SU-DHL-6 (cell line): Measurements from ENCODE around the gene RGS7.
"Not testable (repeated sequence)": the region's sequence is repeated elsewhere in the genome, so short reads cannot be mapped to it uniquely, and the experiment has no call there.

Experiments
- H2AFZ ChIP-seq: fragments of 200-600 bp; sonication (generic); 2 replicates; pipeline ENCODE4 v1.6.1; 2014; ENCODE audit warnings: low read depth, mild to moderate bottlenecking, moderate library complexity, mixed read lengths, antibody characterized with exemption, low read length; ENCODE audit not compliant: severe bottlenecking
- H3F3A ChIP-seq: fragments of 200-600 bp; shearing (Covaris generic); 2 replicates; pipeline ENCODE4 v1.6.0; 2016; ENCODE audit warnings: antibody characterized with exemption, mild to moderate bottlenecking; ENCODE audit not compliant: insufficient read depth
- H3K27ac ChIP-seq: fragments of 200-600 bp; sonication (generic); 2 replicates; pipeline ENCODE4 v1.5.1; 2016; ENCODE audit warnings: low read depth, mild to moderate bottlenecking, low read length, moderate library complexity, mixed read lengths
- H3K27me3 ChIP-seq: fragments of 200-600 bp; sonication (generic), shearing (Covaris generic); 2 replicates; pipeline ENCODE4 v1.6.0; 2014; ENCODE audit warnings: mild to moderate bottlenecking, low read length
- H3K36me3 ChIP-seq: fragments of 200-600 bp; sonication (generic); 2 replicates; pipeline ENCODE4 v1.6.1; 2014; ENCODE audit warnings: mild to moderate bottlenecking, low read length, mixed read lengths
- H3K4me2 ChIP-seq: fragments of 300-600, 200-600 bp; shearing (Covaris generic), sonication (generic); 2 replicates; pipeline ENCODE4 v1.6.0; 2014; ENCODE audit warnings: low read length, low read depth, mild to moderate bottlenecking; ENCODE audit not compliant: poor library complexity, severe bottlenecking
- H3K4me3 ChIP-seq: fragments of 200-600 bp; sonication (generic); 2 replicates; pipeline ENCODE4 v1.5.1; 2014; ENCODE audit warnings: antibody characterized with exemption, low read length, mild to moderate bottlenecking, mixed read lengths; ENCODE audit not compliant: insufficient read depth, poor library complexity, severe bottlenecking
- H3K79me2 ChIP-seq: fragments of 200-600 bp; sonication (generic); 2 replicates; pipeline ENCODE4 v1.6.1; 2014; ENCODE audit warnings: mild to moderate bottlenecking, low read length, moderate library complexity; ENCODE audit not compliant: insufficient read depth
- H3K9ac ChIP-seq: fragments of 200-600 bp; sonication (generic); 2 replicates; pipeline ENCODE4 v1.7.0; 2014; ENCODE audit warnings: mild to moderate bottlenecking, low read length
- H3K9me2 ChIP-seq: fragments of 200-600 bp; sonication (generic); replicated peaks from 2 replicates; pipeline ENCODE4 v1.6.1; 2014; ENCODE audit warnings: low read length; ENCODE audit not compliant: insufficient read depth
- H3K9me3 ChIP-seq: fragments of 200-600 bp; sonication (generic); 2 replicates; pipeline ENCODE4 v1.6.1; 2014; ENCODE audit warnings: low read length, mixed read lengths; ENCODE audit not compliant: insufficient read depth
- H4K20me1 ChIP-seq: fragments of 200-600 bp; sonication (generic); 2 replicates; pipeline ENCODE4 v1.6.1; 2014; ENCODE audit warnings: low read depth, mild to moderate bottlenecking, antibody characterized with exemption, low read length, moderate library complexity, mixed read lengths
- CTCF ChIP-seq: fragments of 200-600 bp; sonication (generic); IDR thresholded peaks from one replicate; pipeline ENCODE4 v1.5.1; 2017; ENCODE audit warnings: antibody characterized with exemption, mild to moderate bottlenecking, low read length, moderate library complexity; ENCODE audit not compliant: insufficient read depth, poor library complexity, severe bottlenecking
- EZH2phosphoT487 ChIP-seq: fragments of 200-600 bp; sonication (generic), shearing (Covaris generic); conservative IDR thresholded peaks from 2 replicates; pipeline ENCODE4 v1.6.1; 2018; ENCODE audit warnings: mild to moderate bottlenecking, antibody characterized with exemption, low read length, moderate library complexity, mixed read lengths

The RGS7 gene

GRCh38 chr1:240790856-240791255 lies 566.1 kb downstream of the RGS7 start:
- Histone ChIP-seq H3K4me2 (no peak overlapping the region), H3K36me3 (no peaks in the 10 kb centered on the region), H2AFZ (no peak overlapping the region), H3F3A (no peaks in the 10 kb centered on the region), H3K9me2 (no peaks in the 10 kb centered on the region), H3K4me3 (no peak overlapping the region), H3K9ac (no peak overlapping the region), H3K27ac (no peak overlapping the region), H3K79me2 (no peaks in the 10 kb centered on the region), H3K9me3 (no peaks in the 10 kb centered on the region), H3K27me3 (no peaks in the 10 kb centered on the region), H4K20me1 (no peaks in the 10 kb centered on the region)
- TF ChIP-seq CTCF = no peak
- TF ChIP-seq EZH2phosphoT487 = no peak

GRCh38 chr1:240786880-240787279 lies 570.1 kb downstream of the RGS7 start:
- Histone ChIP-seq H2AFZ (no peak overlapping the region), H3K4me2 (no peak overlapping the region), H3K9me3 (no peaks in the 10 kb centered on the region), H3K9ac (no peak overlapping the region), H3K79me2 (no peaks in the 10 kb centered on the region), H3K4me3 (no peak overlapping the region), H3K9me2 (no peaks in the 10 kb centered on the region), H3K36me3 (no peaks in the 10 kb centered on the region), H3F3A (no peaks in the 10 kb centered on the region), H4K20me1 (no peaks in the 10 kb centered on the region), H3K27ac (no peak overlapping the region), H3K27me3 (no peaks in the 10 kb centered on the region)
- TF ChIP-seq CTCF (no peak), EZH2phosphoT487 (no peak)

GRCh38 chr1:240784776-240785175 lies 572.2 kb downstream of the RGS7 start:
- no peaks in the 10 kb centered on the region for H4K20me1 ChIP-seq
- no peaks in the 10 kb centered on the region for H3K27me3 ChIP-seq
- H3F3A ChIP-seq = no peaks in the 10 kb centered on the region
- no peaks in the 10 kb centered on the region for H3K9me2 ChIP-seq
- H3K9me3 ChIP-seq = no peaks in the 10 kb centered on the region
- H3K36me3 ChIP-seq = no peaks in the 10 kb centered on the region
- no peaks in the 10 kb centered on the region for H3K79me2 ChIP-seq
- H2AFZ ChIP-seq = no peak overlapping the region
- no peak overlapping the region for H3K9ac ChIP-seq
- no peak overlapping the region for H3K4me2 ChIP-seq
- TF ChIP-seq CTCF = no peak
- TF ChIP-seq EZH2phosphoT487 = no peak
- H3K4me3 ChIP-seq = no peak overlapping the region
- no peak overlapping the region for H3K27ac ChIP-seq

GRCh38 chr1:240783728-240784137 lies 573.3 kb downstream of the RGS7 start:
- not testable (repeated sequence) for H3K27me3 ChIP-seq, H3F3A ChIP-seq, H3K79me2 ChIP-seq, H4K20me1 ChIP-seq, H3K9me3 ChIP-seq, H3K36me3 ChIP-seq, H3K9ac ChIP-seq, H3K4me2 ChIP-seq, H3K4me3 ChIP-seq, H3K9me2 ChIP-seq, H2AFZ ChIP-seq, H3K27ac ChIP-seq
